RPMI8226 (cell line): ENCODE measurements around the gene NPAS3.

ENCODE experiments used
- DNase-seq: peaks from one replicate; pipeline ENCODE4 v3.0.0-alpha.2; 2015

NPAS3 gene

DNA sequence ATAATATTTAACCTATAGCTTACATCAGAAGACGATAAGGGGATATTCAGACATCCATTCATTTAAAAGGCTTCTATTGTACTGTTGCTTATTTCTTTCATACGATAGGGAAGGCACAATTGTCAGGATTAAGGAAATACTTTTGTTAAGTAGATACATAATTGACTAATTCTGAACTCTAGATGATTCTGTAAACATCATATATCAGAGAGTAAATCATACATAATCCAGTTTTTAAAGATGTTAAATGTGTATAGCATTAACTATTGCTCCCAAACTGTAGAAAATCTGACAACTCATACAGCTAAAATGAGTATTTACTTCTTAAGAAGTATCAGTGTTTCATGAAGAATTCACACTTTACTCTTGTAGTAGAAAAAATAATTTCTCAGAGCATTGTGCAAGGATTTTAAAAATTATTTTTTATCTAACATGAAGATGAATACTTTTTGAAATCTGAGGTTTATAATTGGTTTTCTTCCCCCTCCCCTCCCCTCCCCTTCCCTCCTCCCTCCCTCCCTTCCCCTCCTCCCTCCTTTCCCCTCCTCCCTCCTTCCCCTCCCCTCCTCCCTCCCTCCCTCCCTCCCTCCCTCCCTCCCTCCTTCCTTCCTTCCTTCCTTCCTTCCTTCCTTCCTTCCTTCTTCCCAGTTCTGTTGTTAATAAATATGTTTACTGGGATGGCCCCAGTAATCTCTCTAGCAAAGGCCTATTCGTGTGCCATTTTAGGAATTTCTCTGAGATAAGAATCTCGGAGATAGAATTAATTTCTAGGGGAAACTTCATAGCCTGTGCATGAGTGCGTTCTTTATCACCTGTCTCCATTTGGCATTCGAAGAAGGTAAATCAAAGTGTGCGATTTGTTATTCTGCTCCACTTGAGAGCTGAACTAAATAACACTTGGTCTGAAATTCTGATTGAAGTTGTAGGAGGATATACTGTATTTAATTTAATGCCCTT is 2.3 kb downstream of the NPAS3 start:
- no peak for DNase-seq

DNA sequence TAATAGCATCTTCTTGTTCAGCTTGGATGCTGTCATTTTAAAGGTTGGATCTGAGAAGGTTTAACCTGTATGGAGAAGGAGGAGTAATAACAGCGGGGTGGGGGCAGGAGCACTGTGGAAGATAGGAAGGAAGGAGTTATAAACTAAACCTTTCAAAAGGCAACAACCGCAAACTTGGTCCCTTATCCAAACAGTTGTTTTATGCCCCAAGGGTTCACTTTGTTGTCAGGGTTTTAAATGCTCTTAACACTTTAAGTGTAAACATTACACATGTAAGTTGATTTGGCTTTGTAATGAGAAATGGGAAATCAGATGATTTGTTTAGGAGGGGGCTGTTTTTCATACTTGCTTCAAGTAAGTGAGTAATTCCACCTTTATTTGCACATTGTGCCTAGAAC is 3.0 kb downstream of the NPAS3 start:
- no peak for DNase-seq

GRCh38 chr14:32947081-32947480 is 8.4 kb downstream of the NPAS3 start:
- DNase-seq, result no peak

GRCh38 chr14:32947792-32948191 is 9.1 kb downstream of the NPAS3 start:
- no peak for DNase-seq

DNA sequence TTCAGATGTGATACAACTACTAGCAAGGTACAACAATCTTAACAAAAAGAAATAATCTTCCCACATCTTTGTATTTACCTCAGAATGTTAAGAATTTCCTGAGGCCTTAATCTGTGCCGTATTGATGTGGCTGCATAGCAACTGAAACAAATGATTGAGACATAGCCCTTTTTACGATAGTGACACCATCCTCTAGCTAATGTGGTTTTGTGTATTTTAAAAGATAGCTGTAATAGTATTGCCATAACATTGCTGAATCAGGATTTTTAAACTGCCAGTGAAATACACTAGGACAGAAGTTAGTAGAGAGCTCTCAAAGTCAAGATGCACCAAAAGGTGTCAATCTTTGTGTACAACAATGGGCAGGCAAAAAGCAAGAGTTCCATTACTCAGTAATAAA is 11.9 kb downstream of the NPAS3 start:
- no peak for DNase-seq

DNA sequence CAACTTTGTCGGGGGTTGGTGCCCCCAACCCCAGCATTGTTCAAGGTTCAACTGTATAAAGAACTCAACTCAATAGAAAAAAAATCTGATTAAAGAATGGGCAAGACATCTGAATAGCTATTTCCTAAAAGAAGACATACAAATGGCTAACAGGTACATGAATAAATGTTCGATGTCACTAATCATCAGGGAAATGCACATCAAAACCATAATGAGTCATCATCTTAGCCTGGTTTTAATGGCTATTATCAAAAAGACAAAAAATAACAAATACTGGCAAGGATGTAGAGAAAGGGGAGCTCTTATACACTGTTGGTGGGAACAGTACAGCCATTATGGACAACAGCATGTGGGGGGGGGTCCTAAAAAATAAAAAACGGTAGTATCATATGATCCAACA is 28.7 kb downstream of the NPAS3 start:
- no peak for DNase-seq

GRCh38 chr14:32968972-32969544 is 30.4 kb downstream of the NPAS3 start:
- DNase-seq, result no peak

DNA sequence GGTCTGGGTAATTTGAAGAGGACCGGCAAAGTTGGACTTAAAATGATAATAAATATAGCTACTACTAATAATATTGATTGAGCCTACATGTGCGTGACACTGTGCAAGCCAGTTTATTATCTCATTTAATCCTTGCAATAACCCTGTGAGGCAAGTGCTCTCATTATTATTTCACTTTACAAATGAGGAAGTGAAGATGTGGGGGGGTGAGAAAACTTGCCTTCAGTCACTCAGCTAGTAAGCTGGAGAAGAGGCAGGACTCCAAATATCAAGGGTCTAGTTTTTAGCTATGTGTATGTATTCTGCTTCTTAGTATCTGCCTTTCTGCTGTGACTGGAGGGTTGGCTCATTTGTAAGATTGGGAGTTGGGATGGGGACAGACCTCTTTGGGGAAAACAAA is 39.2 kb downstream of the NPAS3 start:
- no peak for DNase-seq

GRCh38 chr14:32978691-32979255 is 40.1 kb downstream of the NPAS3 start:
- DNase-seq, result no peak

DNA sequence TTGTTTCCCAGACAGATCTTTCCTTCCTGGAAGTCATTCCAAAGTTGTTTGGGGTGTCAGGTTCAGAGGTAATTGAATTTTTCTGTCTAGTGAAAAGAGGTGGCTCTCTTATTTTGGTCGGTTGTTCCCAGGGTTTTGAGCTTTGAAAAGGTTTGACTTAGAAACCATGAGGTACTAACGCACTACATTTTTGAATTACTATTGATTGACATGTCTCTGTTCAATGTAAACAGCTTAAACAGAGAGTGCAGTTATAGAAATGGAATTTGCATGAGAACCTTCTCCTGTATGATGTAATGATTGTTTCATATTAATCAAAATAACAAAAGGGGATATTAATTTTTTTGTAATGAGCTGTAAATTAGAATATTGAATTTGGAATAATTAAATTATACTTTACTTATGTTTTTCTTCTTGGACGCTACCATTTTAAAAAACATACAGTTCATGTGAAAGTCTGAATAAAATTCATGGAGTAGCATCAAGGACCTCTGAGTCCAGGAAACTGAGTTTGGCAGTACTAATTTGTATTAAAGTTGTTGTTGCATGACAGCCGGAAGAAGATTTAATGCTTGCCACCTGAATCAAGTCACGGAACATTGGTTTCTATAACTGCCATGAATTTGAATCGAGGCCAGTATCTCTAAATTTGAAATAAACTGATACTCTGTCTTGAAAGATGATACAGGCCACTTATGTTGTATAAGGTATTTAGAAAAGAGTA is 41.7 kb downstream of the NPAS3 start:
- DNase-seq, result no peak

DNA sequence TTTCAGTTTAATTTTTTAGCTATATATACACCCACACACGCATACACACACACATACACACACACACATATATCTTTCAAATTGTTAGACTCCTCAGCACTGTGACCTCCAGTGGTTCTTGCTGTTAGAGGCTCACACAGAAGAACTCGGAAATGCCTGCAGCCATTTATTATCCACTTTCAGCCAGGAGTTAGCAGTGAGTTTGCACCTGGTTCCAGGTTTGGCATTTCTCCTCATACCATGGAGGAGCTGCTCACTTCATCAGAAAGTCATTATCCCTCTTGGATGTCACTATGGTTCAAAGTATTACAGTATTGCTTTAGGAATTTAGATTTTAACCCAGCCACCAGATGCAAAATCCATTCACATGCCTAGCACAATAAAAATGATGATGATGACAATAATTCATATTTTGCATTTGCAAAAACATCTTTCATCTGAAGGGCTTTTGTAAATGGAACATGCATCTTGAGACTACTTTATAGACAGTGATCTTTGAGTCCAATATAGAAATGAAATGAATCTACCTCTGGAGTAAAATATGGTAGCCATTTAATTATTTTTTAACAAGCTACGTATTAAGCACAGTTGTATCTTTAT is 42.3 kb downstream of the NPAS3 start:
- DNase-seq, result no peak

GRCh38 chr14:32984241-32984930 is 45.7 kb downstream of the NPAS3 start:
- no peak for DNase-seq

GRCh38 chr14:32985866-32986265 is 47.2 kb downstream of the NPAS3 start:
- DNase-seq, result no peak

DNA sequence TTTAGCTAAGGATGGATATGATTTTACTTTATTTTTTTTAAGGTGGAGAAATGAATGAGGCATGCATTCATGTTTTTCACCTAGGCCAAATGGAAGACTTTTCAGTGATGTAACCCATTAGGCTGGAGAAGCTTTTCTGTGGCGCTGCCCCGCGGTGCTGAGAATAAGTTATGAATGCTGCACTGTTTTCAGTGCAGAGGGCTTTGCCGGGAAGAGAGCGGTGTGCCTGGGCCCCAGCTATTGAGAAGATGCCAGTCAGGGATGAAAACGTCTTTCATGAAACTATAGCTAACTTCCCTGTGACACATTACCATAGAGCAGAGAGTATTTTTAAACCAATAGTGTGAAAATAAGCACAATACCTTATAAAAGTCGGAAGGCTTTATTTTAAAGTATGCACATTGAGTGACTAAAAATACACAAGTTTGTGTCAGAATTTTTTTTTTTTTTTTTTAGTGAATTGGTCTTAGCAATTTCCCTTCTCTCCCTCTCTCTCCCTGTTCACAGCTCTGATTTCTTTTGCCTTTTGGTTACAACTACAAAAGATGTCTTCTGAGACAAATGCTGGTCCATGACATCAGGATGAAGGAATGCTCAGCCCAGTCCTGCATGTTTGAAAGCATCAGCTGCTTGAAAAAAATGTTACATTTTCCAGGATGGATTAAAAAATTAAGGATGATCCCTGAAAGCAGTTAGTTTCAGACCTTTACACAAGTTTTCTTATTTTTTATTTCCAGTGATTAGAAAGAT is 48.3 kb downstream of the NPAS3 start:
- DNase-seq, result no peak

DNA sequence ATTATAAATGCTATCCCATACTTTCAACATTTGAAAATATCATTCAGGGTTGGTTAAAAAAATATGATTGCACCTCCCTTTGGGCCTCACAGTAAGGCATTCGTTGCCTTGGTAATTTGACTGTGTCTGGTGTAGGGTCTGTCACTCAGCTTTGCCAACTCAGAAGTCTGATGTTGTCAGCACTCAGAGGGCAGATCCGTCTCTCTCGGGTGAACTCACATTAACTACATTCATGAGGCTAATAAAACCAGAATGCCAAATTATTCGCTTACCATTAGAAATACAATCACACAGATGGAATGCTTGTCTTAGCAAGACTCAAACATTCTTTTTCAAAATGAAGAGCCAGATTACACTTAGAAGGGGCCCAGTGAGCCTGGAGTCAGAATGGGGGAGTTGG is 53.0 kb downstream of the NPAS3 start:
- no peak for DNase-seq

DNA sequence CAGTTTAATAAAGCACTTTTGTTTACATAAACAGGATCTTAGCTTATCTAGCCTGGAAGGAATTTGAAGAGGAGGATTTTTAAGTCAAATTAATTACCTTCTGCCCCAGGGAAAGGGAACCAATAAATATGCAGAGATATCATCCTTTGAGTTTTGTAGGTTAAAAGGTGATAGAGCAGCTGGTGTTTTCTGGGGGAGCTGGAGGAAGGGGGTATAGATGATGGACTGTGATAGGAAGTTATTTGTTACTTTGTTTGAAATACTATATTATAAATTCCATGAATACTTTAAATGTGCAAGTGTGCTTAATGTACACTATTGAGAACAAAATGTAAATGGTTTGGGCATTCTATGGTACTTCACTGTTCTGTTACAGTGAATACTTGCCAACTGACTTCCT is 55.2 kb downstream of the NPAS3 start:
- no peak for DNase-seq

DNA sequence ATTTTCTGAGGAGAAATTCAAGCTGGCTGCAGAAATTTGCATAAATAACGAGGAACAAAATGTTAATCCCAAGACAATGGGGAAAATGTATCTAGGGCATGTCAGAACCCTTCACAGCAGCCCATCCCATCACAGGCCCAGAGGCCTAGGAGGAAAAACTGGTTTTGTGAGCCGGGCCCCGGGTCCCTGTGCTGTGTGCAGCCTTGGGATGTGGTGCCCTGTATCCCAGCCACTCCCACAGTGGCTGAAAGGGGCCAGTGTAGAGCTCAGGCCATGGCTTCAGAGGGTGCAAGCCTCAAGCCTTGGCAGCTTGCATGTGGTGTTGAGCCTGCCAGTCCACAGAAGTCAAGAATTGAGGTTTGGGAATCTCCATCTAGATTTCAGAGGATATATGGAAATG is 57.7 kb downstream of the NPAS3 start:
- DNase-seq, result no peak

- no peak for DNase-seq
These were observed 59.8 kb downstream of the NPAS3 start for GRCh38 chr14:32998433-32998832.

DNA sequence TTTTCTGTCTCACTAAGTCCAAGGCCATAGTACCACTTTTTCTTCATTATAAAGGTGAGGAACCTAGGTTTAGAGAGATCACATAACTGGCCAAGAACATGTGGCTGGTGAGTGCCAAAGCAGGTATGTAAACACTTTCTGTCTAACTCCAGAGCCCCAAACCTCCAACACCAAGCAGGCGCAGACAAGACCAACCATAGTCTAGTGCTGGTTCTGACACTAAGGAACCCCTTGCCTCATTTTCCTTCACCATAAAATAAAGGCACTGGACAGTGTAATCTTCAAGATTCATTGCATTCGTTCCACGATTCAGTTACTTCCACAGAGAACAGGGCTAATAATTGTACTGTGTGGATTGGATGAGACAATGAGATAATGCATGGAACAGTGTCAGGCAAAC is 71.0 kb downstream of the NPAS3 start:
- DNase-seq, result no peak

DNA sequence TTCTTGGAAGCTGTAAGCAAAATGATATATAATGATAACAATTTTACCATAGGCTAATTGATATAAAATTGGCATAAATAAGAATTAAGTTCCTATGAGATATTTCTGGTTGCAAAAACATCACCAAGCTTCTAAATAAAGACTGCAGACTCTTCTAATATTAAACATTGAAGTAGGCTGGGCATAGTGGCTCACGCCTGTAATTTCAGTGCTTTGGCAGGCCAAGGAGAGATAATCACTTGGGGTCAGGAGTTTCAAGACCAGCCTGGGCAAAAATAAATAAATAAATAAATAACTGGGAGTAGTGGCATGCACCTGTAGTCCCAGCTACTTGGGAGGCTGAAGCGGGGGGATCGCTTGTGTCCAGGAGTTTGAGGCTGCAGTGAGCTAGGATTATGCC is 71.8 kb downstream of the NPAS3 start:
- DNase-seq, result no peak

- DNase-seq, result no peak
These were observed 76.0 kb downstream of the NPAS3 start for GRCh38 chr14:33014710-33015109.

DNA sequence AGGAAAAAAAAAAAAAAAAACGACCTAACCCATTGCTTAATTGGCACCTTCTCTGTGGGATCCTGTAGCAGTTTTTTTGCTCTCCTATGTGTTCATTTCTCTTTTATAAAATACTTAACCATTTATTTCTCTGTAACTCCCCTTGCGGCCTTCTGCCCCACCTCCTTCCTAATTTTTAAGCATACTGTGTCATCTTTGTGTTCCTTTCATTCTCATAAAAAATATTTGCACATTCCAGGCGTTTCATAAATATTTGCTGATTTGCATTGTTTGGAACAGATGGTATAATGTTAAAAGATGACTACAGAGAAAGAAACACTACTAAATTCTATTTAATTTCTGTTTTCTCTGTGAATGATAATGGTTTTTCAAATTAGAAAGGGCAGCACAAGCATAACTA is 77.9 kb downstream of the NPAS3 start:
- no peak for DNase-seq
